NOMO-1 treated with DMSO at 0.1 percent for 48 hours (cell line): ENCODE measurements around the gene SPEM3.
A peak's percentile ranks its signal among the peaks of the same experiment; 100 is the strongest.
"Not testable (repeated sequence)": the region's sequence is repeated elsewhere in the genome, so short reads cannot be mapped to it uniquely, and the experiment has no call there.

Source experiments
- DNase-seq: peaks from one replicate; lab custom pipeline; 2025; ENCODE audit not compliant: unreplicated experiment; lab: John Stamatoyannopoulos, UW

Gene SPEM3

GRCh38 chr17:7468804-7469389, 40.2 kb downstream of the SPEM3 start:
- DNase-seq, result no peak

GRCh38 chr17:7469843-7470242, 41.2 kb downstream of the SPEM3 start:
- not testable (repeated sequence) for DNase-seq

GRCh38 chr17:7470457-7470973, 41.9 kb downstream of the SPEM3 start:
- not testable (repeated sequence) for DNase-seq

GRCh38 chr17:7471729-7472128, 43.1 kb downstream of the SPEM3 start:
- no peak for DNase-seq

GRCh38 chr17:7474767-7475166, 46.1 kb downstream of the SPEM3 start:
- not testable (repeated sequence) for DNase-seq

GRCh38 chr17:7475764-7476422, 47.2 kb downstream of the SPEM3 start:
- peak; percentile 49 for DNase-seq

- no peak for DNase-seq
These were observed 47.8 kb downstream of the SPEM3 start for GRCh38 chr17:7476494-7476893.

- DNase-seq, result no peak
These were observed 48.3 kb downstream of the SPEM3 start for GRCh38 chr17:7476951-7477350.

GRCh38 chr17:7477392-7478275, 49.0 kb downstream of the SPEM3 start:
- peak; percentile 29 for DNase-seq

- DNase-seq, result no peak
These were observed 49.9 kb downstream of the SPEM3 start for GRCh38 chr17:7478276-7479212.

GRCh38 chr17:7479213-7480088, 50.8 kb downstream of the SPEM3 start, which contains the start of gene ZBTB4:
TSS of gene ZBTB4 (minus strand) at chr17:7479631. CDS start at chr17:7466801, 12,830 bp downstream.
- DNase-seq, result no peak

GRCh38 chr17:7480089-7480384, 51.4 kb downstream of the SPEM3 start:
- no peak for DNase-seq

- not testable (repeated sequence) for DNase-seq
These were observed 52.6 kb downstream of the SPEM3 start, which contains the start of gene SLC35G6 for GRCh38 chr17:7481275-7481674. TSS of gene SLC35G6 (plus strand) at chr17:7481446. CDS start at chr17:7481517, 71 bp downstream.

GRCh38 chr17:7481842-7482741, 53.4 kb downstream of the SPEM3 start:
- not testable (repeated sequence) for DNase-seq
